SJSA1 (cell line): ENCODE measurements around the gene PLEKHB2. TPM values are rescaled to one million over a fixed set of nuclear protein-coding genes. Genes with fewer than 3 reads are reported as not detected.
A peak's percentile ranks its signal among the peaks of the same experiment; 100 is the strongest.
"Not testable (repeated sequence)": the region's sequence is repeated elsewhere in the genome, so short reads cannot be mapped to it uniquely, and the experiment has no call there.

Experiments
- DNase-seq, 2 experiments: peaks; one replicate each; pipeline ENCODE4 v3.0.0-alpha.2; 2015 to 2020; ENCODE audit warnings: low spot score in 2 of 2, low read depth in 1 of 2
- H3K27ac ChIP-seq: fragments of 250-450 bp; sonication (Bioruptor Pico); 2 replicates; pipeline ENCODE4 v1.5.1; 2020; ENCODE audit warnings: mild to moderate bottlenecking, moderate library complexity
- H3K27me3 ChIP-seq: fragments of 250-450 bp; sonication (Bioruptor Pico); replicated peaks from 2 replicates; pipeline ENCODE4 v1.5.1; 2020; ENCODE audit warnings: mild to moderate bottlenecking, moderate library complexity
- H3K36me3 ChIP-seq: fragments of 250-450 bp; sonication (Bioruptor Pico); 2 replicates; pipeline ENCODE4 v1.5.1; 2020; ENCODE audit warnings: mild to moderate bottlenecking
- H3K4me1 ChIP-seq: fragments of 250-450 bp; sonication (Bioruptor Pico); replicated peaks from 2 replicates; pipeline ENCODE4 v1.6.1; 2021; ENCODE audit warnings: mild to moderate bottlenecking
- H3K4me3 ChIP-seq: fragments of 250-450 bp; sonication (Bioruptor Pico); 2 replicates; pipeline ENCODE4 v1.5.1; 2020; ENCODE audit warnings: mild to moderate bottlenecking
- H3K9me3 ChIP-seq: fragments of 250-450 bp; sonication (Bioruptor Pico); replicated peaks from 2 replicates; pipeline ENCODE4 v1.5.1; 2020; ENCODE audit warnings: mild to moderate bottlenecking
- total RNA-seq: library from RNA; depleted of rRNA; stranded (reverse); fragments of >200 nt; shearing (Covaris generic); gene quantifications from 2 replicates; pipeline ENCODE4 v1.2.3, GENCODE V29; 2014

The PLEKHB2 gene
- total RNA-seq, 1 experiment from 2014 or later, result 119 TPM

DNA sequence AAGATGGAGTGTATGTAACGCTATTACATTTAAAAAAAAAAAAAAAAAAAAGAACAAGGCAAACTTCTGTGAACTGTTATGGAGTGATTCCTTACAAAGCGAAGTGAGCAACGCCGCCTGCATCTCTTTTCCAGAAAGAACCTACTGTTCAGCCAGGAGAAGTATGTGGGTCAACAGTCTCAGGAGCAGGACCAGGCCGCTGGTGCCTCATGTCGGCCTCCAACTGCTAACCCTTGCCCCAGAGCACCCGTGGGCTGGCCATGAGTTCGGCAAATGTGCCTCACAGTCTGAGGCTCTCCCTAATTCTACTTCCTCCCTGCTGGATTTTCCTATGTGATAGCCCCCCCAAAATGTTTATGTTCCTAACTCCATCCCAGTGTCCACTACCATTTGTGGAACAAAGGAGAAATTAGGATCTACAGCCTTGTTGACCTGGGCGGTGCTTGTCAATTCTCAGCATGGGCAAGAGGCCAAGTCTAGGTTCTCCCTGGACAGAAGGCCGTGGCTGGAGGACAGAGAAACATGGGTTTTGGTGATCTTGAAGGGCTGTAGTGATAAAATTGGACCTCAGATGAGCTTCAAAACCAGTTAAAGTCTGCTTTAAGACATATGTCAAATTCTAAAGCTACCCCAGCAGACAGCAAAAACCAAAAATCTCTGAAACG lies 27.8 kb upstream of the PLEKHB2 start:
- Histone ChIP-seq H3K4me1 (peaks cover 4% of the 10 kb centered on the region; the same call in 1 of the 2 replicates), H3K4me3 (no peak overlapping the region), H3K36me3 (peaks cover 95% of the 10 kb centered on the region), H3K27ac (no peak overlapping the region), H3K27me3 (no peaks in the 10 kb centered on the region), H3K9me3 (no peaks in the 10 kb centered on the region)
- no peak for DNase-seq

- Histone ChIP-seq H3K4me1 (peaks cover 4% of the 10 kb centered on the region; the same call in 1 of the 2 replicates), H3K9me3 (no peaks in the 10 kb centered on the region), H3K4me3 (no peak overlapping the region), H3K27me3 (no peaks in the 10 kb centered on the region), H3K27ac (no peak overlapping the region), H3K36me3 (peaks cover 96% of the 10 kb centered on the region)
- DNase-seq, result no peak
Observed at GRCh38 chr2:131077966-131078365, 27.2 kb upstream of the PLEKHB2 start.

DNA sequence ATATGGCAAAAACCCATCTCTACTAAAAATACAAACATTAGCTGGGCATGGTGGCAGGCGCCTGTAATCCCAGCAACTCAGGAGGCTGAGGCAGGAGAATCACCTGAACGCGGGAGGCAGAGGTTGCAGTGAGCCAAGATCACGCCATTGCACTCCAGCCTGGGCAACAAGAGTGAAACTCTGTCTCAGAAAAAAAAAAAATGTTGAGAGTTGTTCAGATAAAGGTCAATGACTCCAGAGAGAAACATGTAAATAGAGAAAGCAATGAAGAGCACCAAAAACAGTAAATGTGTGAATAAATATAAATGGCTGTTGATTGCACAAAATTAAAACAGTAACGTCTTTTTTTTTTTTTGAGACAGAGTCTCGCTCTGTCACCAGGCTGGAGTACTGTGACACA lies 25.2 kb upstream of the PLEKHB2 start:
- H3K36me3 ChIP-seq, result peaks cover 90% of the 10 kb centered on the region
- H3K27me3 ChIP-seq, H3K4me1 ChIP-seq, H3K27ac ChIP-seq, H3K4me3 ChIP-seq, H3K9me3 ChIP-seq, DNase-seq: not testable (repeated sequence)

GRCh38 chr2:131081190-131081589 lies 23.9 kb upstream of the PLEKHB2 start:
- no peaks in the 10 kb centered on the region for H3K9me3 ChIP-seq
- no peak overlapping the region for H3K27ac ChIP-seq
- no peak for DNase-seq
- H3K4me1 ChIP-seq, result peaks cover 4% of the 10 kb centered on the region; the same call in 1 of the 2 replicates
- no peaks in the 10 kb centered on the region for H3K27me3 ChIP-seq
- H3K36me3 ChIP-seq, result peaks cover 90% of the 10 kb centered on the region
- no peak overlapping the region for H3K4me3 ChIP-seq

DNA sequence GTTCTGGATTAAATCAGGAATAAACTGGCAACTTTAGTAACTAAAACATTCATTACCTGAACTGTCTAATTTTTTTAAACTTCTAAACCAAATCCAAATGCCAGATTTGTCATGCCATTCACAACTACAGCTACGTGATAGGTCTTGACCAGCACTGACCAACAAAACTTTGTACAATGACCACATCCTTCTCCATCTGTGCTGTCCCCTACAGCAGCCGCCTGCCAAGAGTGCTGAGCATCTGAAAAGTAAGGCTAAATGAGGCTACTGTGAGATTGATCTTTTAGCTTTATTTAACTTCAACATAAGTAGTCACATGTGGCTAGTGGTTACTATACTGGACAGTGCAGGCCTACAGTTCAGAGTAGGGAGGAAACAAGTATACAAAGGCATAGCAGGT lies 19.5 kb upstream of the PLEKHB2 start:
- H3K9me3 ChIP-seq, result no peaks in the 10 kb centered on the region

DNA sequence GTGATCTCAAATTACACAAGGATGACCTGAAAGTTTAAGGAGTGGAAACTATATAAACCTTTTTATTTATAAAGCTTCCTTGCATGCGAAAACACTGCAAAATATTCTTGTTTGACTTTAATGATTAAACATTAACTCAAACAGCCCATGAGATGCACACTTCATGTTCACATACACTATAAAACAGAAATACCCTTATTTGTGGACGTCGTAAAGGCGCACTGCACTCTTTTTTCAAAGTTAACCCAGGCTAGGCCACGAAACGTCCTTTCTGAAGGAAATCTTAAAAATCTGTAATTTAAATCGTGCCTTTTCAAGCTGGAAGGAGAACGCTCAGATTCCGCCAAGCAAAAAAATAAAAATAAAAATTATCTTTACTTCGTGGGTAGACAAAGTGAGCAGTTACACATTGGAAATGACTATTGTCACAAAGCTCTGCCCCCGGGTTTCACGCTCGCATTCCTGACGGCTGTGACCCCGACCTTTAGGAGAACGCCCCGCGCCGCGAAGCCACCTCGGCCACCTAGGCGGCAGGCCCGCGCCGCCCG lies 12.6 kb upstream of the PLEKHB2 start:
- peaks cover 5% of the 10 kb centered on the region for H3K4me1 ChIP-seq
- no peaks in the 10 kb centered on the region; the same call in 1 of the 2 replicates for H3K9me3 ChIP-seq
- H3K27me3 ChIP-seq, result no peaks in the 10 kb centered on the region
- H3K27ac ChIP-seq, result peak overlapping the region; percentile 96
- no peak for DNase-seq
- peaks cover 40% of the 10 kb centered on the region for H3K36me3 ChIP-seq
- peak overlapping the region; percentile 100 for H3K4me3 ChIP-seq

More for the DNA sequence above, 19.5 kb upstream of the PLEKHB2 start:
- no peak for DNase-seq
- Histone ChIP-seq H3K36me3 (peaks cover 78% of the 10 kb centered on the region), H3K4me3 (no peak overlapping the region), H3K27me3 (no peaks in the 10 kb centered on the region), H3K4me1 (no peaks in the 10 kb centered on the region), H3K27ac (no peak overlapping the region)

GRCh38 chr2:131093006-131093695 lies 12.0 kb upstream of the PLEKHB2 start, which contains the start of gene FAM168B:
TSS of gene FAM168B (minus strand) at chr2:131093460. CDS start at chr2:131082646, 10,814 bp downstream.
- Histone ChIP-seq H3K9me3 (no peaks in the 10 kb centered on the region; the same call in 1 of the 2 replicates), H3K36me3 (peaks cover 33% of the 10 kb centered on the region), H3K27ac (peak within 1 kb of the TSS; percentile 96), H3K27me3 (no peaks in the 10 kb centered on the region), H3K4me3 (peak within 1 kb of the TSS; percentile 100), H3K4me1 (peaks cover 5% of the 10 kb centered on the region)
- DNase-seq, result peak; percentile 85 to 95

- peaks cover 5% of the 10 kb centered on the region for H3K4me1 ChIP-seq
- peaks cover 26% of the 10 kb centered on the region for H3K36me3 ChIP-seq
- H3K27ac ChIP-seq, result peak overlapping the region; percentile 96
- peak overlapping the region; percentile 100 for H3K4me3 ChIP-seq
- no peaks in the 10 kb centered on the region for H3K27me3 ChIP-seq
- no peak for DNase-seq
- no peaks in the 10 kb centered on the region; the same call in 1 of the 2 replicates for H3K9me3 ChIP-seq
Observed at GRCh38 chr2:131093696-131094462, 11.3 kb upstream of the PLEKHB2 start.

DNA sequence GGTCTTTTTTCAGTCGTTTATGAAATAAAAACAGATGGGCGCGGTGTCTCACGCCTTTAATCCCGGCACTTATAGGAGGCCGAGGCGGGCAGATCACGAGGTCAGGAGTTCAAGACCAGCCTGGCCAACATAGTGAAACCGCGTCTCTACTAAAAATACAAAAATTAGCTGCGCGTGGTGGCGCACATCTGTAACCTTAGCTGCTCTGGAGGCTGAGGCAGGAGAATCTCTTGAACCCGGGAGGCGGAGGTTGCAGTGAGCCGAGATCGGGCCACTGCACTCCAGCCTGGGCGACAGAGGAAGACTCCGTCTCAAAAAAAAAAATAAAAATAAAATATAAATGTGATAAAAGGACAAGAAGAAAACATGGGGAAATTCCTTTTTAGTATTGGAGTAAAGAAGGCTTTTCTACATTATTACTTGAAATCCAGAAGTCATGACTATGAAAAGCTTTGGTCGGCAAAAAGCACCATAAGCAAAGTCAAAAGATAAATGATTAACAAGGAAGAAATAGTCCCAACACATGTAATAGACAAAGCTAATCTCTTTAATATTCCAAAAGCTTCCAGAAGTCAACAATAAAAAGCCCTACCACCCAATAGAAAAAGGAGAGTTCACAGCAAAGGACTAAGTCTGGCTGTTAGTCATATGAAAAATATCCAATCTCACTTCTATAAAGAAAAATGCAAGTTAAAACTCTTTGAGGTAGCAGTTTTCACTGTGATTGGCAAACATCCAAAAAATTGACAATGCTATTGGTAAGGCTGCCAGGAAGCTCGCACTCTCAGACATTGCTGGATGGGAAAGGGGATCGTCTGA lies 10.5 kb upstream of the PLEKHB2 start:
- DNase-seq, result no peak
- Histone ChIP-seq H3K9me3 (no peaks in the 10 kb centered on the region; the same call in 1 of the 2 replicates), H3K36me3 (peaks cover 22% of the 10 kb centered on the region), H3K4me1 (peaks cover 5% of the 10 kb centered on the region), H3K27ac (no peak overlapping the region), H3K4me3 (no peak overlapping the region), H3K27me3 (no peaks in the 10 kb centered on the region)

GRCh38 chr2:131103165-131103564 lies 2.0 kb upstream of the PLEKHB2 start:
- Histone ChIP-seq H3K27me3 (no peaks in the 10 kb centered on the region), H3K27ac (no peak overlapping the region), H3K9me3 (no peaks in the 10 kb centered on the region), H3K36me3 (peaks cover 11% of the 10 kb centered on the region; the same call in 1 of the 2 replicates), H3K4me3 (no peak overlapping the region), H3K4me1 (peaks cover 28% of the 10 kb centered on the region)
- no peak for DNase-seq

DNA sequence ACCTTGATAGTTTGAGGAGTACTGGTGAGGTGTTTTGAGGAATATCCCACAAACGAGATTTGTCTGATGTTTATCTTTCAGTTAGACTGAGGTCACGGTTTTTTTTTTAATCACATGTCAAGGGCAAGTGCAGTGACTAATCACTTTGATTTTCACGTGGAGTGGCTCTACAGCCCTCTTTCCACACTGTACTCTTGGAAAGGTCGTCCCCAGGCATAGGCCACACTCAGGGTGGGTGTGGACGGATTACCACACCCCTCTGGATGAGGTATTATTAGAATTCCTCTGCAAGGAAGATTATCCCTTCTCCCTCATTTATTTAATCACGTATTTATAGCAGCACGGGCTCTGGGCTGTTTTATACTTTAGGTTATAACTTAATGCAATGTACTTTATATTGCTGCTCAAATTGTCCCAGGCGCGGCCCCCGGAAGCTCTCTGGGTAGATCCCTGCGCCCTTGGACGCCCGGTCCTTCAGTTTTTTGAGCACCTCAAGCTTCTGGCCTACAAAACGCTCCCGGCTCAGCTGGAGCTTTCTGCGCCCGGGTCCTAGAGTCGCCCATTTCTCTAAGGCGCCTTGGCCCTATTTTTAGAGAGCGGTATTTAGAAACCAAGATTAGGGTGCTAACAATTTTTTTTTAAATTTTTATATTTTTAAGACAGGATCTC lies 515 bp upstream of the PLEKHB2 start:
- H3K36me3 ChIP-seq, result peaks cover 16% of the 10 kb centered on the region; the same call in 1 of the 2 replicates
- H3K4me3 ChIP-seq, result peak overlapping the region; percentile 59
- DNase-seq, result peak; percentile 49 to 68
- no peaks in the 10 kb centered on the region for H3K9me3 ChIP-seq
- no peaks in the 10 kb centered on the region for H3K27me3 ChIP-seq
- H3K4me1 ChIP-seq, result peaks cover 28% of the 10 kb centered on the region
- peak overlapping the region; percentile 65 for H3K27ac ChIP-seq

DNA sequence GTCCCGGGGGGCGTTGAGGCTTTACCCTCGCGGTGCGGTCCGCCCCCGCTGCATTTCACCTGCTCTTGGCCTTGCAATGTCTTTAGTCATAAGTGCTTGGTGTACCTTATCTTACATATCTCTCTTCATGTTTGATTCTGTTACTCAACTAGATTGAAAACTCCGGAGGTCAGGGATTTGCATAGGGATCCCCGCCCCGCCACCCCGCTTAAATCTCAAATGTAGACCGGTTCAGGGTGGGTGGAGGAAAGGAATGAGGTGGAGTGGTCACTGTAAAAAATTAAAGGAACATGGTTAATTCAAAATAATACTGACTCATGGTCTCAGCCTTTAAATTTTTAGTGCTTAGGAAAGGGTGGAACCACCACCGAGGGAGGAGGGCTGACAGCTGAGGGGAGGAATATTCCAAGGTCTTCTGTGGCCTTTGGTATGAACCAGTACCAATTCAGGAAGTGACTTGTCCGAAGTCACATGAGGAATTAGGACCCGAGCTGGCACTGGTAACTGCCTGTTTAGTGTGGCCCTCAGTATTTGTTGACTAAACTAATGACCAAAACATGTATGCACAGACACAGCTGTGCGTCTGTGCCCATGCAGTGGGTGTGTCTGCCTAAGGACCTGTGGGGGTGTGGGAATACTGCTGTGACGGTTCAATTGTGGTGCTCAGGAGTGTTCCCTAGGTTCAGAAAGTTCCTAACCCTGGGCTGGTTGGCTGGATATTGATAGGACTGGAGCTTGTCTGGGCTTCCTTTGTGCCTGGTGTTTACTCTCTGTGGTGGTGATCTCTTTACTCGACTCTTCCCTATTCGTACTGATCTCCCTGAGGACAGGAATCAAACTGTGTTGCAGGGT lies 1.0 kb downstream of the PLEKHB2 start:
- H3K36me3 ChIP-seq, result peaks cover 20% of the 10 kb centered on the region; the same call in 1 of the 2 replicates
- DNase-seq, result peak; percentile 43 to 54
- no peak overlapping the region for H3K27ac ChIP-seq
- peaks cover 19% of the 10 kb centered on the region for H3K4me1 ChIP-seq
- peak overlapping the region; percentile 59 for H3K4me3 ChIP-seq
- no peaks in the 10 kb centered on the region for H3K9me3 ChIP-seq
- H3K27me3 ChIP-seq, result no peaks in the 10 kb centered on the region
